BE2C (cell line): ENCODE measurements around the gene HS1BP3.

Experiments
- DNase-seq: peaks from one replicate; pipeline ENCODE4 v3.0.0-alpha.2; 2020
- H3K27me3 ChIP-seq: fragments of 250-450 bp; sonication (Bioruptor Pico); 2 replicates; pipeline ENCODE4 v1.5.1; 2020; ENCODE audit warnings: mild to moderate bottlenecking
- H3K36me3 ChIP-seq: fragments of 250-450 bp; sonication (Bioruptor Pico); 2 replicates; pipeline ENCODE4 v1.5.1; 2020; ENCODE audit warnings: mild to moderate bottlenecking
- H3K4me1 ChIP-seq: fragments of 250-450 bp; sonication (Bioruptor Pico); 2 replicates; pipeline ENCODE4 v1.5.1; 2020
- H3K4me3 ChIP-seq: 2 replicates; pipeline ENCODE4 v1.5.1; 2011; ENCODE audit warnings: low read depth, low read length
- H3K9me3 ChIP-seq: fragments of 250-450 bp; sonication (Bioruptor Pico); 2 replicates; pipeline ENCODE4 v1.5.1; 2020
- CTCF ChIP-seq: IDR thresholded peaks from 2 replicates; pipeline ENCODE4 v1.5.1; 2012; ENCODE audit warnings: mild to moderate bottlenecking, low read depth, low read length

HS1BP3 gene

GRCh38 chr2:20594048-20594750, 56.7 kb downstream of the HS1BP3 start:
- no peak for DNase-seq
- H3K27me3 ChIP-seq = no peaks in the 10 kb centered on the region
- H3K4me3 ChIP-seq = no peak overlapping the region
- H3K4me1 ChIP-seq = peaks cover 21% of the 10 kb centered on the region
- H3K36me3 ChIP-seq = no peaks in the 10 kb centered on the region
- no peak for TF ChIP-seq CTCF
- H3K9me3 ChIP-seq = no peaks in the 10 kb centered on the region

GRCh38 chr2:20593072-20594034, 57.5 kb downstream of the HS1BP3 start:
- Histone ChIP-seq H3K4me3 (no peak overlapping the region), H3K4me1 (peaks cover 16% of the 10 kb centered on the region), H3K27me3 (no peaks in the 10 kb centered on the region), H3K9me3 (no peaks in the 10 kb centered on the region), H3K36me3 (no peaks in the 10 kb centered on the region)
- TF ChIP-seq CTCF = no peak
- DNase-seq = no peak

- Histone ChIP-seq H3K27me3 (no peaks in the 10 kb centered on the region), H3K4me1 (peaks cover 11% of the 10 kb centered on the region), H3K9me3 (no peaks in the 10 kb centered on the region), H3K36me3 (no peaks in the 10 kb centered on the region), H3K4me3 (no peak overlapping the region)
- no peak for DNase-seq
- peak; percentile 31 for TF ChIP-seq CTCF
These were observed 58.5 kb downstream of the HS1BP3 start for GRCh38 chr2:20592106-20593071.

GRCh38 chr2:20590704-20591515, 60.0 kb downstream of the HS1BP3 start:
- Histone ChIP-seq H3K4me1 (peaks cover 9% of the 10 kb centered on the region), H3K4me3 (no peak overlapping the region), H3K27me3 (no peaks in the 10 kb centered on the region), H3K36me3 (no peaks in the 10 kb centered on the region), H3K9me3 (no peaks in the 10 kb centered on the region)
- peak; percentile 63 for DNase-seq
- TF ChIP-seq CTCF = no peak

GRCh38 chr2:20589975-20590703, 60.8 kb downstream of the HS1BP3 start:
- Histone ChIP-seq H3K4me3 (no peak overlapping the region), H3K27me3 (no peaks in the 10 kb centered on the region), H3K4me1 (peaks cover 13% of the 10 kb centered on the region), H3K36me3 (no peaks in the 10 kb centered on the region; the same call in 1 of the 2 replicates), H3K9me3 (no peaks in the 10 kb centered on the region)
- no peak for DNase-seq
- no peak for TF ChIP-seq CTCF
